Neuron (in vitro differentiated cells): ENCODE measurements around the gene ZKSCAN3.

Experiments used
- H2AFZ ChIP-seq: one replicate; pipeline ENCODE4 v1.6.1; 2013; ENCODE audit warnings: low read depth, mild to moderate bottlenecking, inconsistent platforms, low read length, moderate library complexity
- H3K27me3 ChIP-seq: one replicate; pipeline ENCODE4 v1.6.1; 2013; ENCODE audit warnings: low read length; ENCODE audit not compliant: insufficient read depth
- H3K36me3 ChIP-seq: one replicate; pipeline ENCODE4 v1.6.1; 2013; ENCODE audit warnings: low read length; ENCODE audit not compliant: insufficient read depth
- H3K4me1 ChIP-seq: one replicate; pipeline ENCODE4 v1.6.1; 2013; ENCODE audit warnings: low read length; ENCODE audit not compliant: insufficient read depth
- H3K4me3 ChIP-seq: 2 replicates; pipeline ENCODE4 v1.5.1; 2013; ENCODE audit warnings: mild to moderate bottlenecking, low read length, moderate library complexity
- H3K9me3 ChIP-seq: one replicate; pipeline ENCODE4 v1.6.1; 2013; ENCODE audit warnings: low read length

Gene ZKSCAN3

DNA sequence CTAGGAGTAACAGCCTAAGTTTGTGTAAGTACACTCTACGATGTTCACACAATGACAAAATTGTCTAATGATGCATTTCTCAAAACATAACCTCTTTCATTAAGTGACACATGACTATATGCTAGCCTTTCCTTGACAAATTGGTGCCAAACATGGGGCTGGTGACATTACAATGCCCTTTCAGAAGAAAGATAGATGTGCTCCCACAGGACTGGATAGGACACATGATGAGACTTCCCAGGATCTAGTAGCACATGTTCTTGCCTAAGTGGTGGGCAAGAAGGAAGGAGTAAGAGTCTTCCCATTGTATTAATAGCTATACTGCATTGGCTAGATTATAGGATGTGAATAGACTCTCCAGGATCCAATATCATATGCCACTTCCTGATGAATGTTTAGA, 21.5 kb downstream of the ZKSCAN3 start:
- no peaks in the 10 kb centered on the region for H3K27me3 ChIP-seq
- no peaks in the 10 kb centered on the region for H3K4me1 ChIP-seq
- no peak overlapping the region for H2AFZ ChIP-seq
- H3K9me3 ChIP-seq, result no peaks in the 10 kb centered on the region
- H3K4me3 ChIP-seq, result no peak overlapping the region
- H3K36me3 ChIP-seq, result peaks cover 20% of the 10 kb centered on the region

DNA sequence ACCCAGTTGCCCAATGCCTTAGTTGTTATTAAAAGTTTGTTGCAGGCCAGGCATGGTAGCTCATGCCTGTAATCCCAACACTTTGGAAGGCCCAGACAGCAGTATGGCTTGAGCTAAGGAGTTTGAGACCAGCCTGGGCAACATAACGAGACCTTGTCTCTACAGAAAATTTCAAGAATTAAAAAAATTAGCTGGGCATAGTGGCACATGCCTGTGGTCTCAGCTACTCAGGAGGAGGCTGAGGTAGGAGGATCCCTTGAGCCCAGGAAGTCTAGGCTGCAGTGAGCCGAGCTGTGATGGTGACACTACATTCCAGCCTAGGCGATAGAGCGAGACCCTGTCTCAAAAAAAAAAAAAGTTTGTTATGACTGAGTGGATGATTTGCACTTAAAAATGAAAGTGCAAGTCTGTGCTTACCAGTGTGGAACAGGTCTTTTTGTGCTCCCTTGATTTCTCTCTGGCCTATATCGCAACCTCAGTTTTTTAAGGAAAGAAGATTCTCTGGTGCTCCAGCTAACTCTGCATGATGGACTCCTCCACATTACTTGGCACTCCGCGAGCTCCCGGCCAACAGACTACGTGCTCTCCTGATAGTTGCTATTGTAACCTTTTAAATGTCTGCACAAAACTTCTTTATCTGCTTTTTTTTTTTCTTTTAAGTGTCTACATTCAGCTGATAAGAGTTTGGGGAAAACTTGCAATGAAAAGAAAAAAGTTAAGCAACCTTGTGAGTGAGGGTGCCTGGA, 22.1 kb downstream of the ZKSCAN3 start:
- H3K4me3 ChIP-seq, result no peak overlapping the region
- peaks cover 17% of the 10 kb centered on the region for H3K36me3 ChIP-seq
- H3K9me3 ChIP-seq, result no peaks in the 10 kb centered on the region
- H2AFZ ChIP-seq, result no peak overlapping the region
- no peaks in the 10 kb centered on the region for H3K4me1 ChIP-seq
- no peaks in the 10 kb centered on the region for H3K27me3 ChIP-seq

DNA sequence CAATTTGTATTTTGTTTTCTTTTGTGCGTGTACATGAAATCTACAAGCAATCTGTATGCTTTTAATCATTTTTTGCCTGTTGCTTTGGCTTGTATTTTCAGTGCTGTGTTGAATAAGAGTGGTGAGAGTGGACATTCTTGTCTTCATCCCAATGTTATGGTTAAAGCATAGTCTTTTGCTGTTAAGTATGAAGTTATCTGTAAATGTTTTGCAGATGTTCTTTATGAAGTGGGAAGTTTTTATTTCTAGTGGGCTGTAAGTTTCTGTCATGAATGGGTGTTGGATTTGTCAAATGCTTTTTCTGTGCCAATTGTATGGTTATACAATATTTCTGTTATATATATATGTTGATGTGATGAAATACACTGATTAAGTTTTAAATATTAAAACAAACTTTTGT, 24.2 kb downstream of the ZKSCAN3 start:
- Histone ChIP-seq H3K9me3 (peaks cover 5% of the 10 kb centered on the region), H3K4me3 (no peak overlapping the region), H3K4me1 (no peaks in the 10 kb centered on the region), H3K36me3 (peaks cover 24% of the 10 kb centered on the region), H3K27me3 (no peaks in the 10 kb centered on the region), H2AFZ (no peak overlapping the region)

DNA sequence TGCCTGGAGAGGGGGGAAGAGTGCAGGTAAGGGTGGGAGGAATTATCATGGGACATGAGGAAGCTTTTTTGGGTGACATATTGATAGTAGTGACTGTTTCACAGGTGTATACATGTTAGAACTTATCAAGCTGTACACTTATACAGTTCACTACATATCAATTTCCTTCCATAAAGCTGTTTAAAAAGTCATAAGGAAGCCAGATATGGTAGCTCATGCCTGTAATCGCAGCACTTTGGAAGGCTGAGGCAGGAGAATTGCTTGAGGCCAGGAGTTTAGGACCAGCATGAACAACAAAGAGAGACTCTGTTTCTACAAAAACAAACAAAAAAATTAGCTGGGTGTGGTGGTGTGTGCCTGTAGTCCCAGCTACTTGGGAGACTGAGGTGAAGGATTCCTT, 28.1 kb downstream of the ZKSCAN3 start:
- no peaks in the 10 kb centered on the region for H3K27me3 ChIP-seq
- H2AFZ ChIP-seq, result no peak overlapping the region
- peaks cover 8% of the 10 kb centered on the region for H3K9me3 ChIP-seq
- no peak overlapping the region for H3K4me3 ChIP-seq
- peaks cover 62% of the 10 kb centered on the region for H3K36me3 ChIP-seq
- H3K4me1 ChIP-seq, result no peaks in the 10 kb centered on the region

DNA sequence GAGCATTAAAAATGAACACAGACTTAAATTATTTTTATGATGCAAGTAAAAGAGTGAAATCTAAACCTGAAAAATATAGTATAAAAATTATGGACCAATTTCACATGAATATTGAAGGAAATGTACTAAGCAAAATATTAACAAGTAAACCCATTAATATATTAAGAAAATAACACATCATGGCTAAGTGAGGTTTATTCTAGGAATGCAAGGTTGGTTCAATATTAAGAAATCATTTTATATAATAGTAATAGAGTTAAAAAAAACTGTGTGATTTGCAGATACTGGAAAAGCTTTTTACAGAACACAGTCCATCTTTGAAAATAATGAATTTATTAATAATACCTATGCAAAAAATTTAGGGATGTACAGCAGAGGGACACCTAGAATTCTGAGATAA, 28.9 kb downstream of the ZKSCAN3 start:
- no peaks in the 10 kb centered on the region for H3K27me3 ChIP-seq
- H3K4me3 ChIP-seq, result no peak overlapping the region
- peaks cover 69% of the 10 kb centered on the region for H3K36me3 ChIP-seq
- H3K9me3 ChIP-seq, result peaks cover 8% of the 10 kb centered on the region
- no peaks in the 10 kb centered on the region for H3K4me1 ChIP-seq
- H2AFZ ChIP-seq, result no peak overlapping the region

DNA sequence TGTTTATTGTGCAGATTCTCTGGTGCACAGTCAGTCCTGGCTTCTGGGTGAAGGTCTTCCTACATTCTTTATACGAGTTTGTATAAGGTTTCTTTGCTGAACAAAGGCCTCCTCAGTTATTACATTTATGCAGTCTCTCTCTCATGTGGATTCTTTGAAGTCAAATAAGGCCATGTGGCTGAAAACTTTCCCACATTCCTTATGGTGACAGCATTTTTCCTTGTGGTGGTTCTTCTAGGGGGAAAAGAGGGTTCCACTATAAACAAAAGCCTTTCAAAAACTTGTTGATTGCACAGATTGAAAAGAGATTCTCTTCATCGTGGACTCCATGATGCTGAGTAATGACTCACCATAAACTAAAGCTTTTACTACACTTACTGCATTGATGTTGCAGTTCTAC, 30.6 kb downstream of the ZKSCAN3 start:
- no peak overlapping the region for H2AFZ ChIP-seq
- H3K4me1 ChIP-seq, result no peaks in the 10 kb centered on the region
- H3K36me3 ChIP-seq, result peaks cover 81% of the 10 kb centered on the region
- H3K9me3 ChIP-seq, result peaks cover 8% of the 10 kb centered on the region
- no peak overlapping the region for H3K4me3 ChIP-seq
- no peaks in the 10 kb centered on the region for H3K27me3 ChIP-seq

DNA sequence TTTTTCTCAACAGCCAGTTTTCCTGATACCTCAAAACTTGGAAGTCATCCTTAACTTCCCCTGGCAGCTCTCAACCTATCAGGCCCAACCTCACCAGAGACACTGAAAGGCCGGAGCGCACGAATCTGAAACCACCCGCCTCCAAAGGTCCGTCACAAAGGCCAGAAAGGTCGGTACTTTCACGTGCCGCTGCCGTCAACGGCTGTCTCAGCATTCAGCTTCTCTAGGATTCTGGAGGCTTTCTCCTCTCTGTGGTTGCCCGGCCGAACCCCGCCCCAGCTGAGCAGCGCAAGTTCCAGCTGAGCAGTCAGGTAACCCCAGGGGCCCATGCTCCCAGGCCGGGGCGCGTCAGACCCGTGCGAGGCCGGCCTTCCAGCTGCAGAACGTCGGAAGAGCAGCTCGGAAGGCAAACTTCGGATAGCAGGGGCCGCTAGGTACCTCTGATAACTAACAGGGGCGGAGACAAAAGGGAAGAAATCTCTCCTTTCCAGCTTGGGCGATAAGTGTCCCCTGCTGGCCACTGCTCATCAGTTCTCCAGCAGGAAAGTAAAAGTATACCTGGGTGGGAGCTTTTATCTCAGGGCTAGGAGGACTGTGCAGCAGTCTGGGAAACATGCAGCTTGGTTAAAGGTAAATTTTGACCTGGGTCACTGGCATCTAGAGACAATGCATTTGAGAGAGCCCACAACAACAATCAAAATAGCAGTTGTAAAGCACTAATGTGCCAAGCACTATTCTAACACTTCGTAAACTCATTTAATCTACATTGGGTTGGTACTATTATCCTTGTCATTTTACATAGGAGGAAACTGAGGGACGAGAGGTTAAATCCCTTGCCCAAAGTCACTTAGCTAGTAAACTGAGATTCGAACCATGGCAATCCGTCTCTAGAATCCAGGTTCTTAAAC, 33.7 kb downstream of the ZKSCAN3 start:
- H2AFZ ChIP-seq, result no peak overlapping the region
- peaks cover 92% of the 10 kb centered on the region for H3K36me3 ChIP-seq
- no peaks in the 10 kb centered on the region for H3K4me1 ChIP-seq
- no peak overlapping the region for H3K4me3 ChIP-seq
- H3K9me3 ChIP-seq, result peaks cover 4% of the 10 kb centered on the region
- no peaks in the 10 kb centered on the region for H3K27me3 ChIP-seq

DNA sequence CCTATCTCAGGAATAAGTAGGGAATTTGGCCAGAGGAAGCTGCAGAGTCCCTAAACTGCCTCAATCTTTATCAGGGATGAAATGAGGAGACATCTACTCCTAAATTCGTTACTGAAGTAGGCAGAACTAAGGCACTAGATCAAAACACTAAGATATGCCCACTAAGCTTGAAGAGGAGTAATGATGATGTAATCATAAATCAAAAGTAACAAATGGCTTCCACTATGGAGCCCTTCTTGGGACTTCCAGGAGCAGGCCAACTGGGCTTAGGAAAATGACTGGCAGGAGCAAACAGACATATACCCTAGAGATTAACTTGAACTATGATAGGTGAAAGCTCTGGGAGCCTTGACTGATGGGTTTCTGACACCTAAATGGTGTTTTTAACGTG, 34.4 kb downstream of the ZKSCAN3 start:
- H2AFZ ChIP-seq, result no peak overlapping the region
- H3K4me3 ChIP-seq, result no peak overlapping the region
- no peaks in the 10 kb centered on the region for H3K27me3 ChIP-seq
- H3K9me3 ChIP-seq, result peaks cover 4% of the 10 kb centered on the region
- no peaks in the 10 kb centered on the region for H3K4me1 ChIP-seq
- H3K36me3 ChIP-seq, result peaks cover 93% of the 10 kb centered on the region

DNA sequence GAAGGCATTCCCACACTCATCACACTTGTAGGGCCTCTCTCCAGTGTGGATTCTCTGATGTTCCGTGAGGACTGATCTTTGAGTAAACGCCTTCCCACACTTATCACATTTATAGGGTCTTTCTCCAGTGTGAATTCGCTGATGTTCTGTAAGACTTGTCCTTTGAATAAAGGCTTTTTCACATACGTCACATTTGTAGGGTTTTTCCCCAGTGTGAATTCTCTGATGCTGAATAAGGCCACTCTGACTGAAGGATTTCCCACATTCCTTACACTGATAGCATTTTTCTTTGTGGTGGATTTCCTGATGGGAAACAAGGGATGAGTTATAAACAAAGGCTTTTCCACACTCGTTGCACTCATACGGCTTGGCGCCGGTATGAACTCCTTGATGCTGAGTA, 40.9 kb downstream of the ZKSCAN3 start:
- H3K4me3 ChIP-seq, result no peak overlapping the region
- peaks cover 92% of the 10 kb centered on the region for H3K36me3 ChIP-seq

DNA sequence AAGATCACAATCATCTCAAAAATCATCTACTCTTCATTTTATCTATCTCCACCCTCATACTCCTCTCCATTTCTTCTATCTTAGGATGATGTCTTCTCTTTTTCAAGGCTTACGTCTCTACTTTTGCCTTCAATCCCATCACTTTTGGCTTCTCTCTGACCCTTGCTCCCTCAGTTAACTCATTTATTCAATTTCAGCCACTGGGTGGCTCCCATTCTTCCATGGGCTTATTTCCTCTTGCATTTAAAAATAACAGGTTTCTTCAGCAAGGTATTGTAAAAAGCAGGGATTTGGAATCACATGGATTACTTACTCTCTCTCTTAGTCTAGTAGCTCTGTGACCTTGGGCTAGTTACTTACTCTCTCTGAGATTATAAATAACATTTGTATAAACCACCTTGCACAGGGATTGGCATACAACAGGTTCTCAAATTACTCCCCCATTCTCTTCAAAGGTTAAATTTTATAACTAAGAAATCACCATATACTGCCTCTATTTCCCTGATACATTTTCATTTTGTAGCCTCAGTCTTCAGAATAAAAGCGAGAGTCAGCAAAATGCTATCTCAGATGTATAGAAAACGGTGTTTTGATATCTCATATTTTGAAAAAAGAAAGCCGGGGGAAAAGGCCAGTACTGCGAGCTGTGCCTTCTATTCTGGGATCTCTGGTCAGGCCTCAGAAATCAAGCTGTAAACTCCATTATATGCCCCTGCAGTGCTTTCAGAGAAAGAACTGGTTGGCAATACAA, 44.3 kb downstream of the ZKSCAN3 start:
- Histone ChIP-seq H3K27me3 (no peaks in the 10 kb centered on the region), H3K4me1 (peaks cover 19% of the 10 kb centered on the region), H3K9me3 (peaks cover 20% of the 10 kb centered on the region), H3K36me3 (peaks cover 87% of the 10 kb centered on the region), H2AFZ (no peak overlapping the region), H3K4me3 (no peak overlapping the region)

More for the DNA sequence above, 40.9 kb downstream of the ZKSCAN3 start:
- Histone ChIP-seq H3K9me3 (peaks cover 18% of the 10 kb centered on the region), H2AFZ (no peak overlapping the region), H3K27me3 (no peaks in the 10 kb centered on the region), H3K4me1 (no peaks in the 10 kb centered on the region)

DNA sequence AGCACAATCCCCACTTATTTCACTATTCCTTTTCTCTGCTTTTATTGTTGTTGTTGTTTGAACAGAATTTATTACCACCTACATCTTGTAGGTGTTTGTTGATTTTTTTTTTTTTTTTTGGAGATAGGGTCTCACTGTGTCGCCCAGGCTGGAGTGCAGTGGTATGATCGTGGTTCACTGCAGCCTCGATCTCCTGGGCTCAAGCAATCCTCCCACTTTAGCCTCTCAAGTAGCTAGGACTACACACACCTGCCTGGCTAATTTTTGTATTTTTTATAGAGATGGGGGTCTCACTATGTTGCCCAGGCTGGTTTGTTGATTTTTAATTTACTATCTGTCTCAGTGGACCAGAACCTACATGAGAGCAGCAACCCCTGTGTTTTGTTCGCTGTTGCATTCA, 46.2 kb downstream of the ZKSCAN3 start:
- H3K9me3 ChIP-seq, result peaks cover 11% of the 10 kb centered on the region
- H3K4me3 ChIP-seq, result no peak overlapping the region
- no peak overlapping the region for H2AFZ ChIP-seq
- H3K36me3 ChIP-seq, result peaks cover 69% of the 10 kb centered on the region
- peaks cover 22% of the 10 kb centered on the region for H3K4me1 ChIP-seq
- no peaks in the 10 kb centered on the region for H3K27me3 ChIP-seq

DNA sequence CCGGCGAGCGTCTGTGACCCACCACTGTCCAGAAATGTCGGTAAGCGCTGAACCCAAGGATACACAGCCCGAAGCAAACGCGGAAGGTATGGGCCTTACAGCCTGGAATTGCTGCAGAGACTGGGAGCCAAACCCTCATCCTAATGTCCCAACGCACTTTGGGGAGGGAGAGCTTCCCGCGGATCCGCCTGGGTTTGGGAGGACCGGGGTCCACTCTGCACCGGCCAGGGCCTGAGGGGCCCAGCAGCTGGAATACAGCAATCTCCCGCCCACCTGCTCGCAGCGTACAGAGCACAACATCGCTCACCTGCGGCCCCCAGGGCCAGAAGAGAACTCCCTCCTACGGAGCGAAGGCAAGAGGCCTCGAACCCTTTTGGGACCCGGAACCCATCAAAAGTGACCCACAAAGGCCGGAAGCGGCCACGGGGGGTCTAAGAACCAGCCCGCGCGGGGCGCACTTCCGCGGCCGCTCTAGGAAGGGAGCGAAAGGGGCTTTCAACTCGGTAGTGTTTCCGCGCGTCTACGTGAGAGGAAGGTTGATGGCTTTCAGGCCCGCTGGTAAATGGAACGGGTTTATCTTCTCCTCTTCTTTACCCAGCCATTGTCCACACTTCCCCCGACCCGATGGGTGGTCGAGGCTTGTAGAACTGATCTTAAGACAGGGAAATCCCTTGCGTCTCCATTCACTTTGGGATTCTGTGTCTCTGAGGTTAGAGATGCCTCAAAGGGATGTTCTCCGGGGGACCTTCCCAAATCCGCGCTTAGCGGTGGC, 49.8 kb downstream of the ZKSCAN3 start, which contains the start of gene ZSCAN12:
Gene ZSCAN12 (minus strand): TSS at position 398 of the 772 bp plus-strand sequence. CDS start 1,342 bp downstream, outside the sequence.
- peaks cover 2% of the 10 kb centered on the region for H3K9me3 ChIP-seq

More for the DNA sequence above, 49.8 kb downstream of the ZKSCAN3 start, which contains the start of gene ZSCAN12:
- H3K4me3 ChIP-seq, result peak within 1 kb of the TSS; percentile 93
- peaks cover 22% of the 10 kb centered on the region for H3K4me1 ChIP-seq
- H3K27me3 ChIP-seq, result no peaks in the 10 kb centered on the region
- H3K36me3 ChIP-seq, result peaks cover 36% of the 10 kb centered on the region
- H2AFZ ChIP-seq, result peak within 1 kb of the TSS; percentile 85
